Central memory CD8-positive, alpha-beta T cell (primary cell): ENCODE measurements around the gene PRDM8.

Source experiments
- ATAC-seq: fragments of 150-1000 bp; cut with Tn5 transposase; replicated peaks from 2 replicates; pipeline ENCODE4 v1.10.0; 2022; ENCODE audit warnings: mild to moderate bottlenecking, moderate FRiP score, moderate number of reproducible peaks; ENCODE audit not compliant: poor library complexity, severe bottlenecking; ENCODE audit errors: extremely low read depth
- DNase-seq, 2 donors: peaks; one replicate each; pipeline ENCODE4 v3.0.0; 2021; ENCODE audit warnings: low spot score in 2 of 2
- H3K27ac Mint-ChIP-seq: one replicate; pipeline ENCODE4 v1.8.0; 2022; ENCODE audit warnings: low read depth, mild to moderate bottlenecking, moderate library complexity, mixed read lengths
- H3K27me3 Mint-ChIP-seq: one replicate; pipeline ENCODE4 v1.8.0; 2022; ENCODE audit warnings: mixed read lengths
- H3K36me3 Mint-ChIP-seq: one replicate; pipeline ENCODE4 v1.8.0; 2022; ENCODE audit warnings: mild to moderate bottlenecking, moderate library complexity, mixed read lengths; ENCODE audit not compliant: insufficient read depth
- H3K4me1 Mint-ChIP-seq: one replicate; pipeline ENCODE4 v1.8.0; 2022; ENCODE audit warnings: mixed read lengths
- H3K4me3 Mint-ChIP-seq: one replicate; pipeline ENCODE4 v1.8.0; 2022; ENCODE audit warnings: mild to moderate bottlenecking, moderate library complexity, mixed read lengths
- H3K9me3 Mint-ChIP-seq: one replicate; pipeline ENCODE4 v1.8.0; 2022; ENCODE audit warnings: mixed read lengths

Gene PRDM8

GRCh38 chr4:80185787-80186548 lies 11.3 kb upstream of the PRDM8 start:
- Mint-ChIP-seq H3K9me3 (no peaks in the 10 kb centered on the region), H3K27me3 (no peaks in the 10 kb centered on the region), H3K4me1 (peaks cover 49% of the 10 kb centered on the region), H3K27ac (peak overlapping the region; percentile 25), H3K4me3 (peak overlapping the region; percentile 95), H3K36me3 (peaks cover 18% of the 10 kb centered on the region)
- ATAC-seq (no peak), DNase-seq (no peak)

- Mint-ChIP-seq H3K27ac (no peak overlapping the region), H3K4me3 (peak overlapping the region; percentile 95), H3K4me1 (peaks cover 44% of the 10 kb centered on the region), H3K9me3 (no peaks in the 10 kb centered on the region), H3K36me3 (peaks cover 18% of the 10 kb centered on the region), H3K27me3 (no peaks in the 10 kb centered on the region)
- no peak for DNase-seq
- ATAC-seq: no peak
Measured at GRCh38 chr4:80186676-80187075, 10.6 kb upstream of the PRDM8 start.

- Mint-ChIP-seq H3K4me1 (peaks cover 38% of the 10 kb centered on the region), H3K27ac (no peak overlapping the region), H3K36me3 (peaks cover 17% of the 10 kb centered on the region), H3K9me3 (no peaks in the 10 kb centered on the region), H3K27me3 (no peaks in the 10 kb centered on the region), H3K4me3 (no peak overlapping the region)
- DNase-seq (no peak), ATAC-seq (no peak)
Measured at GRCh38 chr4:80187677-80188076, 9.6 kb upstream of the PRDM8 start.

- Mint-ChIP-seq H3K36me3 (peaks cover 12% of the 10 kb centered on the region), H3K4me1 (peaks cover 38% of the 10 kb centered on the region), H3K4me3 (no peak overlapping the region), H3K9me3 (no peaks in the 10 kb centered on the region), H3K27me3 (no peaks in the 10 kb centered on the region), H3K27ac (no peak overlapping the region)
- DNase-seq (no peak), ATAC-seq (no peak)
Measured at GRCh38 chr4:80188457-80188800, 8.9 kb upstream of the PRDM8 start.

GRCh38 chr4:80188801-80189458 lies 8.4 kb upstream of the PRDM8 start:
- Mint-ChIP-seq H3K4me3 (no peak overlapping the region), H3K9me3 (no peaks in the 10 kb centered on the region), H3K36me3 (peaks cover 11% of the 10 kb centered on the region), H3K27me3 (no peaks in the 10 kb centered on the region), H3K27ac (no peak overlapping the region), H3K4me1 (peaks cover 42% of the 10 kb centered on the region)
- ATAC-seq: no peak
- DNase-seq: no peak

GRCh38 chr4:80189581-80189955 lies 7.7 kb upstream of the PRDM8 start:
- H3K4me3 Mint-ChIP-seq: no peak overlapping the region
- no peaks in the 10 kb centered on the region for H3K27me3 Mint-ChIP-seq
- peaks cover 5% of the 10 kb centered on the region for H3K36me3 Mint-ChIP-seq
- no peak overlapping the region for H3K27ac Mint-ChIP-seq
- H3K9me3 Mint-ChIP-seq: no peaks in the 10 kb centered on the region
- peaks cover 41% of the 10 kb centered on the region for H3K4me1 Mint-ChIP-seq
- ATAC-seq (no peak), DNase-seq (no peak)

- H3K4me1 Mint-ChIP-seq: peaks cover 36% of the 10 kb centered on the region
- no peaks in the 10 kb centered on the region for H3K9me3 Mint-ChIP-seq
- ATAC-seq: no peak
- H3K27ac Mint-ChIP-seq: no peak overlapping the region
- DNase-seq: no peak
- peaks cover 2% of the 10 kb centered on the region for H3K36me3 Mint-ChIP-seq
- no peaks in the 10 kb centered on the region for H3K27me3 Mint-ChIP-seq
- H3K4me3 Mint-ChIP-seq: no peak overlapping the region
Measured at GRCh38 chr4:80189956-80190677, 7.2 kb upstream of the PRDM8 start.

GRCh38 chr4:80192252-80192866 lies 4.9 kb upstream of the PRDM8 start:
- no peak for DNase-seq
- H3K36me3 Mint-ChIP-seq: peaks cover 7% of the 10 kb centered on the region
- peaks cover 31% of the 10 kb centered on the region for H3K4me1 Mint-ChIP-seq
- H3K27ac Mint-ChIP-seq: no peak overlapping the region
- no peak overlapping the region for H3K4me3 Mint-ChIP-seq
- ATAC-seq: no peak
- H3K9me3 Mint-ChIP-seq: no peaks in the 10 kb centered on the region
- H3K27me3 Mint-ChIP-seq: no peaks in the 10 kb centered on the region

- DNase-seq: no peak
- Mint-ChIP-seq H3K27me3 (no peaks in the 10 kb centered on the region), H3K9me3 (no peaks in the 10 kb centered on the region), H3K36me3 (peaks cover 9% of the 10 kb centered on the region), H3K4me1 (peaks cover 37% of the 10 kb centered on the region), H3K4me3 (no peak overlapping the region), H3K27ac (no peak overlapping the region)
- ATAC-seq: no peak
Measured at GRCh38 chr4:80192937-80193336, 4.4 kb upstream of the PRDM8 start.

GRCh38 chr4:80195441-80196140 lies 1.7 kb upstream of the PRDM8 start:
- Mint-ChIP-seq H3K27me3 (no peaks in the 10 kb centered on the region), H3K27ac (peak overlapping the region; percentile 65), H3K36me3 (peaks cover 9% of the 10 kb centered on the region), H3K4me3 (peak overlapping the region; percentile 56), H3K4me1 (peaks cover 50% of the 10 kb centered on the region), H3K9me3 (no peaks in the 10 kb centered on the region)
- ATAC-seq (no peak), DNase-seq (no peak)

- Mint-ChIP-seq H3K27ac (peak overlapping the region; percentile 65), H3K4me3 (peak overlapping the region; percentile 56), H3K4me1 (peaks cover 55% of the 10 kb centered on the region), H3K9me3 (no peaks in the 10 kb centered on the region), H3K27me3 (no peaks in the 10 kb centered on the region), H3K36me3 (peaks cover 11% of the 10 kb centered on the region)
- ATAC-seq: no peak
- no peak for DNase-seq
Measured at GRCh38 chr4:80196259-80196921, 913 bp upstream of the PRDM8 start.
